Uterus (tissue), 2 donors: Measurements from ENCODE around the gene CARNS1.

ENCODE experiments used
- POLR2A ChIP-seq, 2 donors: fragments of 450-650 bp; IDR thresholded peaks; one replicate each; pipeline ENCODE4 v1.6.1; 2016; ENCODE audit warnings: antibody characterized with exemption in 2 of 2, mild to moderate bottlenecking in 1 of 2, moderate library complexity in 1 of 2
- TF ChIP-seq, protein P1 (sequence below), 4 experiments: fragments of 200-600 bp in 2 of 4; fragments of 450-650 bp in 2 of 4; sonication (generic) in 2 of 4; IDR thresholded peaks; one replicate each; pipeline ENCODE4 v1.5.1; 2016 to 2019; ENCODE audit warnings: antibody characterized with exemption in 4 of 4, mild to moderate bottlenecking in 2 of 4, moderate library complexity in 1 of 4

DNA sequence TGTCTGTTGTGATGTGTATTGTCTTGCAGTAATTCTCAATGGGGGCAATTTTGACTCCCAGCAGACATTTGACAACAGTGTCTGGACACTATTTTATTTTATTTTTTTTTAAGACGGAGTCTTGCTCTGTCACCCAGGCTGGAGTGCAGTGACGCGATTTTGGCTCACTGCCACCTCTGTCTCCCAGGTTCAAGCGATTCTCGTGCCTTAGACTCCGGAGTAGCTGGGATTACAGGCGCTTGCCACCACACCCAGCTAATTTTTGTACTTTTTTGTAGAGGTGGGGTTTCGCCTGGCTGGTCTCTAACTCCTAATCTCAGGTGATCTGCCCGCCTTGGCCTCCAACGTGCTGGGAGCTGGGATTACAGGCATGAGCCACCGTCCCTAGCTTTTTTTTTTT lies 14.2 kb downstream of the CARNS1 start:
- TF ChIP-seq POLR2A (IDR thresholded peaks at IDR 0.05), result no peak
- TF ChIP-seq, protein P1, sequence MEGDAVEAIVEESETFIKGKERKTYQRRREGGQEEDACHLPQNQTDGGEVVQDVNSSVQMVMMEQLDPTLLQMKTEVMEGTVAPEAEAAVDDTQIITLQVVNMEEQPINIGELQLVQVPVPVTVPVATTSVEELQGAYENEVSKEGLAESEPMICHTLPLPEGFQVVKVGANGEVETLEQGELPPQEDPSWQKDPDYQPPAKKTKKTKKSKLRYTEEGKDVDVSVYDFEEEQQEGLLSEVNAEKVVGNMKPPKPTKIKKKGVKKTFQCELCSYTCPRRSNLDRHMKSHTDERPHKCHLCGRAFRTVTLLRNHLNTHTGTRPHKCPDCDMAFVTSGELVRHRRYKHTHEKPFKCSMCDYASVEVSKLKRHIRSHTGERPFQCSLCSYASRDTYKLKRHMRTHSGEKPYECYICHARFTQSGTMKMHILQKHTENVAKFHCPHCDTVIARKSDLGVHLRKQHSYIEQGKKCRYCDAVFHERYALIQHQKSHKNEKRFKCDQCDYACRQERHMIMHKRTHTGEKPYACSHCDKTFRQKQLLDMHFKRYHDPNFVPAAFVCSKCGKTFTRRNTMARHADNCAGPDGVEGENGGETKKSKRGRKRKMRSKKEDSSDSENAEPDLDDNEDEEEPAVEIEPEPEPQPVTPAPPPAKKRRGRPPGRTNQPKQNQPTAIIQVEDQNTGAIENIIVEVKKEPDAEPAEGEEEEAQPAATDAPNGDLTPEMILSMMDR (IDR thresholded peaks at IDR 0.05), result no peak
